Measurements from ENCODE around the gene LUZP2.

Gene LUZP2

GRCh38 chr11:24624432-24624831, 127.6 kb downstream of the LUZP2 start:
- no peak overlapping the region for H3K9ac ChIP-seq (ENCODE audit: low read length)
- no peak overlapping the region for H3K4me2 ChIP-seq (ENCODE audit: low read length)
- no peak overlapping the region for H4K12ac ChIP-seq (ENCODE audit: low read depth, low read length)
- H3K79me2 ChIP-seq (ENCODE audit: control insufficient read depth, insufficient read depth, low read length, poor library complexity), result no peaks in the 10 kb centered on the region
- H3K4me1 ChIP-seq (ENCODE audit: control insufficient read depth in 1 of 2, insufficient read depth in 2 of 2, low read length in 2 of 2), result no peaks in the 10 kb centered on the region
- H4K91ac ChIP-seq (ENCODE audit: low read depth, low read length), result no peak overlapping the region
- H3K18ac ChIP-seq (ENCODE audit: low read length), result no peak overlapping the region
- no peaks in the 10 kb centered on the region for H3K9me3 ChIP-seq (ENCODE audit: insufficient read depth, low read depth, low read length)
- no peak overlapping the region for H3K23ac ChIP-seq (ENCODE audit: low read length)
- H2AK5ac ChIP-seq (ENCODE audit: low read length), result no peak overlapping the region
- no peak overlapping the region for H2BK120ac ChIP-seq (ENCODE audit: insufficient read depth, low read length, poor library complexity)
- H4K8ac ChIP-seq (ENCODE audit: low read depth, low read length), result no peak overlapping the region
- H3K14ac ChIP-seq (ENCODE audit: low read length), result no peak overlapping the region
- H3K79me1 ChIP-seq (ENCODE audit: low read length), result no peaks in the 10 kb centered on the region
- H2AFZ ChIP-seq (ENCODE audit: insufficient read depth, low read length, poor library complexity), result no peak overlapping the region
- DNase-seq, result no peak
- H3K4me3 ChIP-seq (ENCODE audit: low read depth, low read length), result no peak overlapping the region
- no peak overlapping the region for H2BK5ac ChIP-seq (ENCODE audit: low read depth, low read length, poor library complexity)
- no peaks in the 10 kb centered on the region for H3K27me3 ChIP-seq (ENCODE audit: insufficient read depth, low read length)
- H3K27ac ChIP-seq (ENCODE audit: low read depth, low read length), result no peak overlapping the region
- WGBS (ENCODE audit: extremely low coverage, insufficient coverage, insufficient read length), result 100% methylated on average over 1 of the region's 2 CpGs
- H3K4ac ChIP-seq (ENCODE audit: low read depth, low read length), result no peak overlapping the region
- H3K36me3 ChIP-seq (ENCODE audit: control insufficient read depth in 1 of 2, insufficient read depth in 2 of 2, low read length in 2 of 2), result no peaks in the 10 kb centered on the region
- H2BK12ac ChIP-seq (ENCODE audit: low read length), result no peak overlapping the region

- Histone ChIP-seq H3K4me2 (ENCODE audit: low read length) (no peak overlapping the region), H3K23ac (ENCODE audit: low read length) (no peak overlapping the region), H3K4me3 (ENCODE audit: low read depth, low read length) (no peak overlapping the region), H3K79me1 (ENCODE audit: low read length) (no peaks in the 10 kb centered on the region), H3K9ac (ENCODE audit: low read length) (no peak overlapping the region), H3K14ac (ENCODE audit: low read length) (no peak overlapping the region), H2BK5ac (ENCODE audit: low read depth, low read length, poor library complexity) (no peak overlapping the region), H3K4ac (ENCODE audit: low read depth, low read length) (no peak overlapping the region), H4K12ac (ENCODE audit: low read depth, low read length) (no peak overlapping the region), H2AK5ac (ENCODE audit: low read length) (no peak overlapping the region), H2BK12ac (ENCODE audit: low read length) (no peak overlapping the region), H3K18ac (ENCODE audit: low read length) (no peak overlapping the region), H3K79me2 (ENCODE audit: control insufficient read depth, insufficient read depth, low read length, poor library complexity) (no peaks in the 10 kb centered on the region), H4K8ac (ENCODE audit: low read depth, low read length) (no peak overlapping the region), H4K91ac (ENCODE audit: low read depth, low read length) (no peak overlapping the region), H2BK120ac (ENCODE audit: insufficient read depth, low read length, poor library complexity) (no peak overlapping the region), H3K27me3 (ENCODE audit: insufficient read depth, low read length) (no peaks in the 10 kb centered on the region), H3K9me3 (ENCODE audit: insufficient read depth, low read depth, low read length) (no peaks in the 10 kb centered on the region), H3K27ac (ENCODE audit: low read depth, low read length) (no peak overlapping the region), H3K4me1 (ENCODE audit: control insufficient read depth in 1 of 2, insufficient read depth in 2 of 2, low read length in 2 of 2) (no peaks in the 10 kb centered on the region), H3K36me3 (ENCODE audit: control insufficient read depth in 1 of 2, insufficient read depth in 2 of 2, low read length in 2 of 2) (no peaks in the 10 kb centered on the region), H2AFZ (ENCODE audit: insufficient read depth, low read length, poor library complexity) (no peak overlapping the region)
- DNase-seq, result no peak
- no CpG with 5 or more reads among the region's 1 CpG for WGBS (ENCODE audit: extremely low coverage, insufficient coverage, insufficient read length)
These were observed 129.1 kb downstream of the LUZP2 start for GRCh38 chr11:24625975-24626374.

GRCh38 chr11:24628224-24628776, 131.4 kb downstream of the LUZP2 start:
- Histone ChIP-seq H3K14ac (ENCODE audit: low read length) (no peak overlapping the region), H2BK120ac (ENCODE audit: insufficient read depth, low read length, poor library complexity) (no peak overlapping the region), H3K9me3 (ENCODE audit: insufficient read depth, low read depth, low read length) (no peaks in the 10 kb centered on the region), H3K18ac (ENCODE audit: low read length) (no peak overlapping the region), H4K91ac (ENCODE audit: low read depth, low read length) (no peak overlapping the region), H3K9ac (ENCODE audit: low read length) (no peak overlapping the region), H4K8ac (ENCODE audit: low read depth, low read length) (no peak overlapping the region), H3K4ac (ENCODE audit: low read depth, low read length) (no peak overlapping the region), H3K27ac (ENCODE audit: low read depth, low read length) (no peak overlapping the region), H2BK5ac (ENCODE audit: low read depth, low read length, poor library complexity) (no peak overlapping the region), H3K4me1 (ENCODE audit: control insufficient read depth in 1 of 2, insufficient read depth in 2 of 2, low read length in 2 of 2) (no peaks in the 10 kb centered on the region), H3K4me3 (ENCODE audit: low read depth, low read length) (no peak overlapping the region), H3K23ac (ENCODE audit: low read length) (no peak overlapping the region), H3K79me1 (ENCODE audit: low read length) (no peaks in the 10 kb centered on the region), H2AFZ (ENCODE audit: insufficient read depth, low read length, poor library complexity) (no peak overlapping the region), H3K4me2 (ENCODE audit: low read length) (no peak overlapping the region), H2BK12ac (ENCODE audit: low read length) (no peak overlapping the region), H3K79me2 (ENCODE audit: control insufficient read depth, insufficient read depth, low read length, poor library complexity) (no peaks in the 10 kb centered on the region), H3K36me3 (ENCODE audit: control insufficient read depth in 1 of 2, insufficient read depth in 2 of 2, low read length in 2 of 2) (no peaks in the 10 kb centered on the region), H3K27me3 (ENCODE audit: insufficient read depth, low read length) (no peaks in the 10 kb centered on the region), H4K12ac (ENCODE audit: low read depth, low read length) (no peak overlapping the region), H2AK5ac (ENCODE audit: low read length) (no peak overlapping the region)
- WGBS (ENCODE audit: extremely low coverage, insufficient coverage, insufficient read length), result no CpG with 5 or more reads among the region's 5 CpGs
- peak in 1 of 2 donors; percentile 67 for DNase-seq

- Histone ChIP-seq H3K9me3 (ENCODE audit: insufficient read depth, low read depth, low read length) (no peaks in the 10 kb centered on the region), H3K36me3 (ENCODE audit: control insufficient read depth in 1 of 2, insufficient read depth in 2 of 2, low read length in 2 of 2) (no peaks in the 10 kb centered on the region), H3K4me1 (ENCODE audit: control insufficient read depth in 1 of 2, insufficient read depth in 2 of 2, low read length in 2 of 2) (peaks cover 2 to 3% of the 10 kb centered on the region in 2 experiments), H3K23ac (ENCODE audit: low read length) (no peak overlapping the region), H4K8ac (ENCODE audit: low read depth, low read length) (no peak overlapping the region), H3K14ac (ENCODE audit: low read length) (no peak overlapping the region), H3K79me2 (ENCODE audit: control insufficient read depth, insufficient read depth, low read length, poor library complexity) (no peaks in the 10 kb centered on the region), H3K4me2 (ENCODE audit: low read length) (no peak overlapping the region), H4K91ac (ENCODE audit: low read depth, low read length) (no peak overlapping the region), H4K12ac (ENCODE audit: low read depth, low read length) (no peak overlapping the region), H2AK5ac (ENCODE audit: low read length) (no peak overlapping the region), H3K18ac (ENCODE audit: low read length) (no peak overlapping the region), H2AFZ (ENCODE audit: insufficient read depth, low read length, poor library complexity) (no peak overlapping the region), H2BK120ac (ENCODE audit: insufficient read depth, low read length, poor library complexity) (no peak overlapping the region), H2BK12ac (ENCODE audit: low read length) (no peak overlapping the region), H3K9ac (ENCODE audit: low read length) (no peak overlapping the region), H3K27ac (ENCODE audit: low read depth, low read length) (no peak overlapping the region), H3K79me1 (ENCODE audit: low read length) (peaks cover 5% of the 10 kb centered on the region), H3K27me3 (ENCODE audit: insufficient read depth, low read length) (no peaks in the 10 kb centered on the region), H3K4me3 (ENCODE audit: low read depth, low read length) (no peak overlapping the region), H2BK5ac (ENCODE audit: low read depth, low read length, poor library complexity) (no peak overlapping the region), H3K4ac (ENCODE audit: low read depth, low read length) (no peak overlapping the region)
- DNase-seq, result no peak
- WGBS (ENCODE audit: extremely low coverage, insufficient coverage, insufficient read length), result no CpG with 5 or more reads among the region's 4 CpGs
These were observed 137.8 kb downstream of the LUZP2 start for GRCh38 chr11:24634606-24635160.

Measured in trophoblast cell (in vitro differentiated cells and primary cell).